Measurements from ENCODE around the gene ULBP3. TPM values are rescaled to one million over a fixed set of nuclear protein-coding genes. Genes with fewer than 3 reads are reported as not detected.
"Not testable (repeated sequence)": the region's sequence is repeated elsewhere in the genome, so short reads cannot be mapped to it uniquely, and the experiment has no call there.

Gene ULBP3
- total RNA-seq, 1 donor from 2014 or later: 1.7 TPM

DNA sequence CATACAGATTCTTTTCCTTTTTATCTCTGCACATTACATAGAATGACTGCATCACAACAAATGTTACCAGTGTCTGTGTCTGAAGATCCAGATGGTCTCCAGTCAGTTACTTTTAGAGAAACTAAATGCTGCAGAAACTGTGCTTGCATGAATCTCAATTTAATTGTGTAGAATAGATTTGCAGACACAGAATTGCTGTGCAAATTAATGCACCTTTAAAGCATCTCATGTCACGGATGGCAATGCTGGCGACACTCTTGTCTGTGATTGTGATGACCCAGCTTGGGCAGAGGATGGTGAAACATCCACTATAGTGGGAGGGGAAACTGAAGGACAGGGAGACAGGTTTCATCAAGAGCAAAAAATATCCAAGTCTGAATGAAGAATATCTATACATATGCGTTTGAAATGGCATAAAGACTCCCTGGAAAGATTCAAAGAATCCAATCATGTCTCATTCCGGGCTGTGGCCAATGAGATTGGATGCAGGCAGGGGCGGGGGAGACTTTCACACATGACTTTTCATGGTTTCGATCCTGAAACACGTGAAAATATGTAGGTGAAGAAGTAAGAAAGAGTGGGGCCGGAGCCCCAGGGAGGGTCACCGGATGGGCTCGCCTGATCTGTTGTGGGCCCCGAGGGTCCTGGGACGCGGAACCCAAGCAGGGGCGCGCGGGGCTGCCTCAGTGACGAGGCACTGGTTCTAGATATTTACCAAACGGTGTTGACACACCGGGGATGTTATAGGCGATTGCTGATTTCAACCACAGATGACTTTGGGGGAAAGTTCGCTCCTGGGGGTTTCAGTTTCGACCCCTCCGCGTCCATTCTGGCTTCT lies 54.9 kb downstream of the ULBP3 start:
- DNase-seq (ENCODE audit: extremely low spot score in 2 of 2); H3K9me3 ChIP-seq; H3K4me3 ChIP-seq; H3K27me3 ChIP-seq; H3K27ac ChIP-seq; H3K36me3 ChIP-seq; intact Hi-C loops (cut with DNase I): not testable (repeated sequence)
- peaks cover 15% of the 10 kb centered on the region for H3K4me1 ChIP-seq

DNA sequence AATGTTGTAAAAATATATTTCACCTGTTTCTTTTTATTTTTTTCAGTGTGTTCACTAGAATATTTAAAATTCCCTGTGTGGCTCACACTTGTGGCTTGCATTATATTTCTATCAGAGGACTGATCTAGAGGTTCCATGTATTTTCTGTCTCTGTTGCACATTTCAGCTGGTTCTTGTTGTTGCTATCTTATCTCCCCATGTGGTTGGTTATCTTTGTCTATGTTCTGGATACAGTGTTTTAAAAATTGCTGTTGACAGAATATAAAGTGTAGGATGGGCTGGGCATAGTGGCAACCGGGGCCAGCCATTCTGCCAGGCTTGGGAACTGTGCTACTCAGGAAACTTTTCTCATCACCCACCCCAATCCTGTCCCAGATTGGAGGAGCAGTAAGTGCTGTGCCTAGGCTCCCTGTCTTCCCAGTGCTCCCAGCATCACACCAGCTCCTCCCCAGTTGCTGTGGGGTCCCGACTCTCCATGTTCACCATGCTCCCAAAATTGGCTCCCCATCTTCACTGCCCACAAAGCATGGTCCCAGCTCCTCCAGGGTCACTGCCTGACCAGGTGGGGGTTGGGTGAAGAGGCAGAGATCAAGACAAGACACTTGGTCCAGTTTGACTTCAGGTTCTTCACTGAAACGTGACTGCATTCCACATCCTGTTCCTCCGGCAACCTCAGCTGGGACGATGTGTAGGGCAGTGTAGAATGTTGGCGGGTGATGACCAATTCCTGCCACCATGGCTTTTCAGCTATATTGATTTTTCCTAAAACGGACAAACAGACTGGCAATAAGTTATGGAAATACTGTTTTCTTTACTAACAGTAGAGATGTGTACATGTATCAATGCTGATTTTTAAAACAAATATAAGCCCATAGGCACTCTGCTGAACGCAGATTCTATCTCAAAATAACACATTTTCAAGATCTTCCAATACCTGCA lies 55.8 kb downstream of the ULBP3 start:
- DNase-seq (ENCODE audit: extremely low spot score in 2 of 2): peak in 1 of 2 donors; percentile 46
- H3K4me3 ChIP-seq; intact Hi-C loops (cut with DNase I): not testable (repeated sequence)

More for the DNA sequence above, 55.8 kb downstream of the ULBP3 start:
- H3K36me3 ChIP-seq, H3K27me3 ChIP-seq, H3K9me3 ChIP-seq, H3K27ac ChIP-seq: not testable (repeated sequence)
- peaks cover 23% of the 10 kb centered on the region for H3K4me1 ChIP-seq

Other genes with a start within 250 kb of the ULBP3 start
- gene LRP11, start 204.8 kb downstream of the ULBP3 start, total RNA-seq: 35.1 TPM
- gene RAET1E, start 171.0 kb downstream of the ULBP3 start, total RNA-seq: 27.5 TPM
- 4.9 TPM for gene RAET1G, start 146.0 kb downstream of the ULBP3 start, total RNA-seq
- gene ULBP2, start 127.1 kb downstream of the ULBP3 start, total RNA-seq: not detected
- not detected for gene ULBP1, start 105.2 kb downstream of the ULBP3 start, total RNA-seq
- 8.3 TPM for gene RAET1L, start 43.6 kb downstream of the ULBP3 start, total RNA-seq
- gene PPP1R14C, start 73.9 kb upstream of the ULBP3 start, total RNA-seq: 23.8 TPM